Mucosa of rectum (tissue), 2 donors: ENCODE results near the gene ZNF385C.

Source experiments
- H3K27ac ChIP-seq, 2 donors: one replicate each; pipeline ENCODE4 v1.7.0; 2013; ENCODE audit warnings: inconsistent platforms in 2 of 2, low read depth in 2 of 2, low read length in 2 of 2
- H3K27me3 ChIP-seq, 2 donors: one replicate each; pipeline ENCODE4 v1.7.0; 2013; ENCODE audit warnings: low read length in 2 of 2; ENCODE audit not compliant: control insufficient read depth in 2 of 2, insufficient read depth in 2 of 2
- H3K36me3 ChIP-seq, 2 donors: one replicate each; pipeline ENCODE4 v1.7.0; 2013; ENCODE audit warnings: low read length in 2 of 2; ENCODE audit not compliant: control insufficient read depth in 2 of 2, insufficient read depth in 2 of 2
- H3K4me1 ChIP-seq, 2 donors: one replicate each; pipeline ENCODE4 v1.7.0; 2013; ENCODE audit warnings: low read length in 2 of 2, mild to moderate bottlenecking in 1 of 2; ENCODE audit not compliant: control insufficient read depth in 2 of 2, insufficient read depth in 2 of 2
- H3K4me3 ChIP-seq, 2 donors: one replicate each; pipeline ENCODE4 v1.7.0; 2013; ENCODE audit warnings: low read length in 2 of 2
- H3K9ac ChIP-seq, 2 donors: one replicate each; pipeline ENCODE4 v1.7.0; 2013; ENCODE audit warnings: low read length in 2 of 2, low read depth in 1 of 2, mild to moderate bottlenecking in 1 of 2
- H3K9me3 ChIP-seq, 2 donors: one replicate each; pipeline ENCODE4 v1.7.0; 2013; ENCODE audit warnings: low read length in 2 of 2; ENCODE audit not compliant: control insufficient read depth in 2 of 2
- donor health status: healthy.
- donor health status: Normal muscosa, but diverticular disease.

Gene ZNF385C

GRCh38 chr17:42135664-42136653, 37.7 kb upstream of the ZNF385C start:
- H3K36me3 ChIP-seq: peaks cover 0 to 5% of the 10 kb centered on the region in 2 donors
- H3K4me3 ChIP-seq: peak overlapping the region; percentile 59 to 81
- H3K27ac ChIP-seq: peak overlapping the region; percentile 91 to 95
- no peaks in the 10 kb centered on the region for H3K9me3 ChIP-seq
- peaks cover 45 to 50% of the 10 kb centered on the region in 2 donors for H3K4me1 ChIP-seq
- H3K9ac ChIP-seq: peak overlapping the region; percentile 60 to 65
- H3K27me3 ChIP-seq: no peaks in the 10 kb centered on the region

GRCh38 chr17:42135151-42135550, 36.9 kb upstream of the ZNF385C start:
- Histone ChIP-seq H3K4me3 (peak overlapping the region; percentile 29 to 59), H3K36me3 (peaks cover 5 to 9% of the 10 kb centered on the region in 2 donors), H3K9ac (peak overlapping the region; percentile 60 to 65), H3K27ac (peak overlapping the region; percentile 91 to 95), H3K9me3 (no peaks in the 10 kb centered on the region), H3K4me1 (peaks cover 47 to 50% of the 10 kb centered on the region in 2 donors), H3K27me3 (no peaks in the 10 kb centered on the region)

- Histone ChIP-seq H3K4me1 (peaks cover 47 to 50% of the 10 kb centered on the region in 2 donors), H3K27me3 (no peaks in the 10 kb centered on the region), H3K9me3 (no peaks in the 10 kb centered on the region), H3K9ac (peak overlapping the region; percentile 29 to 49), H3K27ac (peak overlapping the region; percentile 80 to 95), H3K36me3 (peaks cover 21 to 22% of the 10 kb centered on the region in 2 donors), H3K4me3 (peak overlapping the region in 1 of 2 donors; percentile 32)
Measured at GRCh38 chr17:42133461-42134041, 35.3 kb upstream of the ZNF385C start.

GRCh38 chr17:42132941-42133340, 34.7 kb upstream of the ZNF385C start:
- peak overlapping the region; percentile 1 to 22 for H3K4me3 ChIP-seq
- H3K9me3 ChIP-seq: no peaks in the 10 kb centered on the region
- peaks cover 27 to 29% of the 10 kb centered on the region in 2 donors for H3K36me3 ChIP-seq
- peak overlapping the region; percentile 29 to 49 for H3K9ac ChIP-seq
- H3K27ac ChIP-seq: peak overlapping the region; percentile 80 to 95
- H3K4me1 ChIP-seq: peaks cover 42 to 50% of the 10 kb centered on the region in 2 donors
- no peaks in the 10 kb centered on the region for H3K27me3 ChIP-seq

- Histone ChIP-seq H3K36me3 (peaks cover 34 to 37% of the 10 kb centered on the region in 2 donors), H3K27me3 (no peaks in the 10 kb centered on the region), H3K9me3 (no peaks in the 10 kb centered on the region), H3K9ac (no peak overlapping the region), H3K4me1 (peaks cover 42 to 50% of the 10 kb centered on the region in 2 donors), H3K27ac (peak overlapping the region; percentile 80 to 95), H3K4me3 (no peak overlapping the region)
Measured at GRCh38 chr17:42131981-42132432, 33.7 kb upstream of the ZNF385C start.

GRCh38 chr17:42131232-42131631, 33.0 kb upstream of the ZNF385C start:
- peaks cover 39 to 43% of the 10 kb centered on the region in 2 donors for H3K36me3 ChIP-seq
- no peak overlapping the region for H3K4me3 ChIP-seq
- no peak overlapping the region for H3K9ac ChIP-seq
- peaks cover 38 to 43% of the 10 kb centered on the region in 2 donors for H3K4me1 ChIP-seq
- H3K27ac ChIP-seq: peak overlapping the region in 1 of 2 donors; percentile 95
- no peaks in the 10 kb centered on the region for H3K27me3 ChIP-seq
- no peaks in the 10 kb centered on the region for H3K9me3 ChIP-seq

- H3K4me1 ChIP-seq: peaks cover 34 to 35% of the 10 kb centered on the region in 2 donors
- H3K27me3 ChIP-seq: no peaks in the 10 kb centered on the region
- no peaks in the 10 kb centered on the region for H3K9me3 ChIP-seq
- H3K4me3 ChIP-seq: no peak overlapping the region
- H3K27ac ChIP-seq: peak overlapping the region; percentile 43 to 95
- no peak overlapping the region for H3K9ac ChIP-seq
- peaks cover 47 to 50% of the 10 kb centered on the region in 2 donors for H3K36me3 ChIP-seq
Measured at GRCh38 chr17:42130310-42130936, 32.1 kb upstream of the ZNF385C start.

- H3K9me3 ChIP-seq: no peaks in the 10 kb centered on the region
- H3K36me3 ChIP-seq: peaks cover 52 to 55% of the 10 kb centered on the region in 2 donors
- H3K4me1 ChIP-seq: peaks cover 24% of the 10 kb centered on the region in 2 donors
- H3K27ac ChIP-seq: peak overlapping the region; percentile 43 to 95
- no peaks in the 10 kb centered on the region for H3K27me3 ChIP-seq
- H3K4me3 ChIP-seq: no peak overlapping the region
- H3K9ac ChIP-seq: no peak overlapping the region
Measured at GRCh38 chr17:42129109-42129837, 31.0 kb upstream of the ZNF385C start.

GRCh38 chr17:42127414-42127813, 29.1 kb upstream of the ZNF385C start:
- no peak overlapping the region for H3K27ac ChIP-seq
- no peaks in the 10 kb centered on the region for H3K27me3 ChIP-seq
- no peaks in the 10 kb centered on the region for H3K9me3 ChIP-seq
- no peak overlapping the region for H3K4me3 ChIP-seq
- peaks cover 52 to 55% of the 10 kb centered on the region in 2 donors for H3K36me3 ChIP-seq
- H3K4me1 ChIP-seq: peaks cover 10 to 13% of the 10 kb centered on the region in 2 donors
- no peak overlapping the region for H3K9ac ChIP-seq
